HEK293T (cell line): ENCODE data around the gene ATP8A2.

Source experiments
- ARNT ChIP-seq: fragments of 450-650 bp; IDR thresholded peaks from 2 replicates; pipeline ENCODE4 v1.6.1; 2017; ENCODE audit warnings: mild to moderate bottlenecking
- BHLHE40 ChIP-seq: fragments of 450-650 bp; IDR thresholded peaks from 2 replicates; pipeline ENCODE4 v1.6.1; 2016; ENCODE audit warnings: mild to moderate bottlenecking, moderate library complexity, borderline replicate concordance
- L3MBTL2 ChIP-seq: fragments of 450-650 bp; conservative IDR thresholded peaks from 2 replicates; pipeline ENCODE4 v1.6.1; 2016; ENCODE audit warnings: mild to moderate bottlenecking
- LEF1 ChIP-seq: fragments of 450-650 bp; IDR thresholded peaks from 2 replicates; pipeline ENCODE4 v1.6.1; 2017; ENCODE audit warnings: mild to moderate bottlenecking, borderline replicate concordance
- SP1 ChIP-seq: fragments of 450-650 bp; IDR thresholded peaks from 2 replicates; pipeline ENCODE4 v1.6.1; 2017
- TARDBP ChIP-seq: fragments of 450-650 bp; IDR thresholded peaks from 2 replicates; pipeline ENCODE4 v1.6.1; 2016

DNA sequence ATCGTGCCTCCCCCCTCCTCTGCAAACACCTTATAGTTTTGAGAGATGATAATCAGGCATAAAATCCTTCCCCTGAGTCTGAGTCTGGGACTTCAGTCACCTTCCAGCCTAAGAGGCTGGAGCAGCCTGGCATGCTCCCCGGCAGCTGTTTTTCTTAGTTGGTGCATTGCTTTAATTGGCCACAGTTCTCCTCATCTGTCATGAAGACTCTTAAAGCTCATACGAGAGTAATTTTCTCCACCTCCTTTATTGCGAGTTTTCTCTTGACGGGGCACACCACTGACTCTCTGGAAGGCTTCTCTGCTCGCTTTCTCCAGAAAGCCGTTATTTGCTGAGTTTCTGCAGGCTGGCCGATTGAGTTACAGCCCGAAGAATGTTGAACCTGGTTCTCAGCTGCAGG is 310.5 kb downstream of the ATP8A2 start:
- no peak for TF ChIP-seq SP1
- no peak for TF ChIP-seq L3MBTL2
- TF ChIP-seq BHLHE40 = no peak
- TF ChIP-seq ARNT = no peak
- TF ChIP-seq TARDBP = no peak
- TF ChIP-seq LEF1 = no peak
